Stimulated activated CD4-positive, alpha-beta T cell treated with anti-CD3 and anti-CD28 coated beads, Interleukin-12 subunit alpha, Interleukin-12 subunit beta, amount 100 ng/mL, for 24 hours (primary cell): ENCODE data around the gene ZNF777.

Experiments used
- DNase-seq, 2 experiments: peaks; one replicate each; pipeline ENCODE4 v3.0.0-alpha.2; 2020; ENCODE audit warnings: low read depth in 2 of 2

ZNF777 gene

DNA sequence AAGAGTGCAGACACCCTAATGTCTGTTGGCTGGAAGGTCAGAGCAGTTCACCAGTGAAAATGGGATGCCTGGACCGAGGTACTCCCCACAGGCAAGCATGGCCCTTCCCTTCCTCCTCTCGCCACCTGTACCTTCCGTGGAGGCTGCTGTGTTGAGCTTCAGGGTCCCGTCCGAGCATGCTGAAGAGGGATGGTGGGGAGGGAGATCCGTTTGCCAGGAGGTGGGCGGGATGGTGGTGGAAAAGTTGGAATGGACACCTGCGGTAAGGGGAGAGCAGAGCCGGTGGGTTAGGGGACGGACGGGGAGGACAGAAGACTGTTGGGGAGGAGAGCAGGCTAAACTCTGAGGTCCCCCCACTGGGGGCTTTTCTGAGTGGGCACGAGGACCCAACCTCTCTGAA is 15.9 kb upstream of the ZNF777 start:
- no peak for DNase-seq

DNA sequence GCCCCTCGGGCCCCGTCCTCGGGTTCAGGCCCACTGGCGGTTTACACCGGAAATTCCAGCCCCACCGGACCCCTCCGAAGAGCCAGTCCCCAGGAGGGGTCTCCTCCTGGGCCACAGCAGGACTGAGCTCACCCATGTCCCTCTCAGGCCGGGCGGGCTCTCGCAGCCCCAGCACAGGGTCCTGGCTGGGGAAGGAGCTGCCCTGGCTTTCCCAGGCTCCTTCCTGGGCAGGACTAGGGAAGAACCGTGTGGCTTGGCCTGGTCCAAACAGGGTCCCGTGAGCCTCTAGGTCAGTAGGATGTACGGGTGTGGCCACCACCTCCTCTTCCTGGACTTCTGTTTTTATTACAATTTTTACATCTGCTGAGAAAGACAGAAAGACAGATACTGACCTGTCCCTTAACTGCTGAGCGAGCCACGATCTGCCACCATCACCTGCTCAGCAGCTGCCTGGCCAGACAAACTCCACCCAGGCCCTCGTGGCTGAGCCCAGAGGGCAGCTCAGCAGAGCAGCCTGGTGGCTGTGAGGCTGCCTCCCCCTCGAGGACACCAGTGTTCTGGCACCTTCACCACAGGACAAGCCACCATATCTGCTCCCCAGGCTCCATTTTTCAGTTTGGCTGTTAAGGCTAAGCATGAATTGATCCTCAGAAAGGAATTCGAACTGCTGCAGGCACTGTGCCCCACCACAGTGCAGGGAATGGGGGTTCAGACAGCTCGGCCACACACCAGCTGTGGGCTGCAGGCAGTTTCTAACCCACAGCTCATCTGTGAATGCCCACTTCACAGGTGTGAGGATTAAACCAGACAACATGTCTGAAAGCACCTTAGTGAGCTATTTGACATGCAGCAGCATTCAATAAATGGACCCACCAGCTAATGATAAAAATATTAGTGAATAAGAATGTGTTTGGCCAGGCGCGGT is 14.5 kb upstream of the ZNF777 start:
- DNase-seq = no peak

DNA sequence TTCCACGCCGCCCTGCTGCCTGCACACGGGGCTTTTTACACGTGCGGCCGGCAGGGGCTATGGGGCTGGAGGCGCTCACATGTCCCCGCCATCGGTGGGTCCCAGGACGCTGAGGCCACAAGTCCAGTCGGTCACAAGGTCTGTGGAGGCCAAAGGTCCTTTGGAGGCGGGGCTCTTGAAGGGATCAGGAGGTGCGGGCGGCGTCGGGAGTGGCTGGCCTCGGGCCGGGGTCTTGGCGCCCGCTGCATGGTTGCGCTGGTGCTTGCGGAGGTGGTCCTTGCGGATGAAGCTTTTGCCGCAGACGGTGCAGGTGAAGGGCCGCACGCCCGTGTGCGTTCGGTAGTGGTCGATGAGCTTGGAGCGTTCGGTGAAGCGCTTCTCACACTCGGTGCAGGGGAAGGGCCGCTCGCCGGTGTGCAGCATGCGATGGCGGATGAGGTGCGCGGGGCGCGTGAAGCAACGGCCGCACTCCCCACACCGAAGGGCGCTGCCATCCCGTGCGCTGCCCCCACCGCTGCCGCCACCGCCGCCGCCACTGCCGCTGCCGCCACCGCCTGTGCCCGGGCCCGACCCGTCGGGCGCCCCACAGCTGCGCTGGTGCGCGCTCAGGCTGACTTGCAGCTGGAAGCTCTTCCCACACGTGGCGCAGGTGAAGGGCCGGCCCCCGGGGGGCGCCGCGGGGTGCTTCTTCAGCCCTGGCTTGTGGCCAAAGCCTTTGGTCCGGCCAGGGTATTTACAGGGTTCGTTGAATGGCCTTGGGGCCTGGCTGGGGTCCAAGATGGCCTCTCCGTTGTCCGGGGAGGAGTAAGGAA is 13.7 kb upstream of the ZNF777 start:
- DNase-seq = no peak

DNA sequence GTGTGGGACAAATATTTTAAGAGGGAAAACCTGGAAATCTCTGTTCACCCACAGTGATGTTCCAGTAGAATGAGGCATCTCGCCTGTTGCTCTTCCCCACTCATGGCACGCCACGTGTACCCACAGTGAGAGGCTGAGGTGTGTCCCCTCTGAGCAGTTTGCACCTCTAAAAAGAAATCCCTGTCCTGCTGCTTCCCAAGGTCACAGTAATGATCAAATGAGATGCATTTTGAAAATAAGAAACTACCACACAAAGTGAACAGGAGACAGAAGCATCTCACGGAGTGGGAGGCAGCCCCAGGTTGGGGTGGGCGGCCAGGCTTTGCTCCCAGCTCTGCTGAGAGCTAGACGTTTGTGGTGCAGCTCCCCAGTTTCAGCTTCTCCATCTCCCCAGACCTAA is 12.4 kb upstream of the ZNF777 start:
- no peak for DNase-seq

DNA sequence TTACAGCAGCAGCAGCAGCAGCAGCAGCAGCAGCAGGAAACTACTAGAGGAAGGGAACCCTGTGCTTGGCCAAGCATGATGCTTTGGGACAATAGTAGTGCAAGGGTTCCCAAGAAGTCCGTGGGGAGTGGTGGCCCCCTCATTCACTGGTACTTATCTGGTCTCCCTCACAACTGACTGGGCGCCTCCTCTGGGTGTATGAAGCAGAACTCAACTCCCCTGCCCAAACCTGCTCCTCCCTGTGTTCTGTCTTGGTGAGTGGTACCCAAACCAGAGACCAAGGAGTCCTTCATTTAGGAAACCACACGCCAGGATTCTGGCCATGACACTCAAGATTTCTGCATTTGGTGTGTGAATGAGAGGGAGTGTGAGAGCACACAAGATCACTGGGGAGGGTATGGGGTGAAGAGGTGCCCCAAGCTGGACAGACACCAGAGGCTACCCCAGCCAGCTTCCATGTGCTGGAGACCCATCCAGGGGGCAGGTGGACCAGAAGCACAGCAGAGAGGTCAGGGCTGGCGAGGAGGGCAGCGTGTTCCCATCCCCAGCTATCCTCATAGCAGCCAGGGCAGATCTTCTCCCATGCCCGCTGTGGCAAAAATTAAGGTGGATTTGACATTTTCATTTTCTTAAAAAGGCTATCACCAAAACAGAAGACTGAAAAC is 10.6 kb upstream of the ZNF777 start:
- no peak for DNase-seq

GRCh38 chr7:149469806-149470205 is 8.9 kb upstream of the ZNF777 start:
- DNase-seq = no peak

DNA sequence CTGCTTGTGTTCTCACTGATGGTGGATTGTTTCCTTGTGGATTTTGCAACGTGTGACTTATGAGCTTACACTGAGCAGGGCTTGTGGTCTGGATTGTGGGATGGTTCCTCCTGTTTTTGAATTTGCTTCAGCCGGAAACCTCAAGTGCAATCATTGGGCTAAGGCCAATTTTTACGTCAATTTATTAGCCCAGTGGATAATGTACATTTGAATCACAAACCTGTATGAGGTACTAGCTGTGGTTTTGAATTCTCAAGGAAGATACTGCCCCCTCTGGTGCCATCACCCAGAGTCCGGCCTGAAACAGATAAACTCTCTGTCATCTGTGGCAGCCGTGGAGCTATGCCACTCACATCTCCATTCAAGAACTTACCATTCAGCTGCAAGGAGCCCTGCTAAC is 7.3 kb upstream of the ZNF777 start:
- DNase-seq = no peak

GRCh38 chr7:149467321-149467859 is 6.5 kb upstream of the ZNF777 start:
- no peak for DNase-seq

DNA sequence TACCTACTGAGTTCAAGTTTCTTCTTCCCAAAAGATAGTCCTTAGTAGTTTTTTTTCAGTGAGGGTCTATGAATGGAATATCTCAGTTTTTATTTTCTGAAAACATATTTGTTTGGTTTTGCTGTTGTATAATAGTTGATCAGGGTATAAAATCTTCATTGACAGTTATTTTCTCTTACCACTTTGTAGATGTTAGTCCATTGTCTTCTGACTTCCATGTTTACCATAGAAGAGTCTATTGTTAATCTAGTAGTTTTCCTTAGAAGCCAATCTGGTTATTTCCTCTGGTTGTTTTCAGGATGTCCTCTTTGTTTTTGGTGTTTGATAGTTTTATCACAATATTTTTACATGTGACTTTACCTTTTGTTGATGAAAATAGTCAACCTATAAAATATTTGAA is 5.5 kb upstream of the ZNF777 start:
- DNase-seq = no peak

DNA sequence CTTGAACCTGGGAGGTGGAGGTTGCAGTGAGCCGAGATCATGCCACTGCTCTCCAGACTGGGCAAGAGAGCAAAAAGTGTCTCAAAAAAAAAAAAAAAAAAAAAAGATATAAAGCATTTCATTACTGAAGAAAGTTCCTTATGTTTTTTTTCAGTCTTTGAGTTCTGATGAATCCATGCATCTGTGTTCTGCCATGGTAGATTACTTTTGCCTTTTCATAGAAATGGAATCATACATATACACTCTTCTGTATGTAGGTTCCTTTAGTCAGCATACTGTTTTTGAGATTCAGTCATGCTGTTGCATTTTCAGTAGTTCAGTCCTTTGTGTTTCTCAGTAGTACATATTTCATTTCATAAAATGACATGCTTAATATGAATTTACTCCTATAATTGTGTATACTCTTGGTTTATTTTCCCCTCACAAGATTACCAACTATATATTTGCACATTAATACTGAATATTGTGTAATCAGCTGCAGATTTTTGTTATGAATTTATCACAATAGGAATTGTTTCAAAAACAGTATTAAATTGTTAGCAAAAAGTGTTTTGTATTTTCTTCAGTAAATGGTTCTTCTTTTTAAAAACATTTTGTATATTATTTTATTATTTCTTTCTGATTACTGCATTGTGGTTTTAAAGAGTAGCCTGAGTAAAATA is 2.8 kb upstream of the ZNF777 start:
- DNase-seq = no peak

DNA sequence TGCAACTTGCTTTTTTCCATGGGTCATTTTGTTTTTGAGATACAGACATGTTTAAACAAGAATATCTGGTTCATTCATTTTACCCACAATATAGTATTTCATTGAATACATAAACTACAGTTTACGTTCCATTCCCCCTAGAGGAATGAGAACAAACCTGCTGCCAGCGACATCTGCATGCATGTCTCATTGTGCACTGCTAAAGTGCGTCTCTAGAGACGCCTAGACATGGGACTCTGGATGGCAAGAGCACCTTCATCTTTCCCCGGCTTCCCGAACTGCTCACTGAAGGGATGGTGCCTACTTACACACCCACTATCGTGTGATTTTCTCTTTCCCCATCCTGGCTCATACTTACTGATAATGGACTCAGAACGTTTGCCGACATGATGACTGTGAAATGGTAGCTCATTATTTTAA is 1.2 kb upstream of the ZNF777 start:
- no peak for DNase-seq

- DNase-seq = peak in 1 of 2 experiments; percentile 20
Observed at GRCh38 chr7:149459540-149460452, 1.1 kb downstream of the ZNF777 start.

GRCh38 chr7:149459201-149459539 is 1.7 kb downstream of the ZNF777 start:
- no peak for DNase-seq

- no peak for DNase-seq
Observed at GRCh38 chr7:149458235-149458634, 2.6 kb downstream of the ZNF777 start.

DNA sequence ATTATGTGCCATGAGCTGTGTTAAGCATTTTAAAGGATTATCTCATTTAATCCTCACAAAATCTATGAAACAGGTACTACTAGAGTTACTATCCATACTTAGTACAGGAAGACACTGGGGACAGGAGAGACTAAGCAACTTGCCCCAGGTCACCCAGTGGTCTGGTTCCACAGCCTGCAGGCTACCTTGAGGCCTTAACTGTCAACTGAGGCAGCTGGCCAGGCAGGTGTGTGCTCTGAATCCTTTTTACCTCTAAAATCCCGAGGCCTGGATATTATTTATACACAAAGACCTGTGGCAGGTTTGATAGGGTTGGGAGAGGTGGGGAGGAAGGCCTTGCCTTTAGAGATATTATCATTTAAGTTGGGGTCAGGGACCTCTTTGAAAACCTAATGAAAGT is 3.1 kb downstream of the ZNF777 start:
- no peak for DNase-seq

GRCh38 chr7:149456506-149457421 is 4.1 kb downstream of the ZNF777 start:
- DNase-seq = no peak

DNA sequence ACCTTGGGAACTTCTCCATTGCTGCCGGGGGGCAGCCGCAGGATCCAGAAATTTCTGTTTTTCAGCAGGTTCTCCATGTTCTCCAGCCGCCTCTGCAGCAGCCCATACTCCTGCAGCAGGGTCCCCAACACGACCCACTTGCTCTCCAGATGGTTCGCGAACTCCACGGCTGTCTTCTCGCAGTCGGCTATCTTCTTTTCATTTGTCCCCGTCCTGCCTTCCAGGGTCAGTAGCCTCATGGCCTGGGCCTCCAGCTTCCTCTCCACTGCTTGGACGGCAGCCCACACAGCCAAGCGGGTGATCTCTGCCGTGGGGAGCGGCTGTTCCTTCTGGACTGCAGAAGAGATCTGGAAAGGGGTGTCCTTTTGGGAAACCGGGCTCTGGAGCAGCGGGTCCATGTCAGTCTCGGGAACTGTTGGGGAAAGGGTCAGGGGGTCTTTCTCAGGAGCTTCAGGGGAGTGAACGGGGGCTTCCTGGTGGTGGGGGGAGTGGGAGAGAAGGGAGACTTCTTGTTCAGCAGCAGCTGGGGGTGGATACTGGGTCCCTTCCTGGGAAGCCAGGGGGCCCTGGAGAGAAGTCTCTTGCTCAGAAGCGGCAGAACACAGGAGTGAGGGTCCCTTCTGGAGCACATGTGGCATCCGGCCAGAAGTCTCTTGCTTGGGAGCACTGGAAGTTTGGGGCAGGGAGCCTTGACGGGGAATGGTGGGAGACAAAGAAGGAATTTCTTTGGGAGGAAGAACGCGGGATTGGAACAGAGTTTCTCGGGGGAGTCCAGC is 5.5 kb downstream of the ZNF777 start:
- no peak for DNase-seq

DNA sequence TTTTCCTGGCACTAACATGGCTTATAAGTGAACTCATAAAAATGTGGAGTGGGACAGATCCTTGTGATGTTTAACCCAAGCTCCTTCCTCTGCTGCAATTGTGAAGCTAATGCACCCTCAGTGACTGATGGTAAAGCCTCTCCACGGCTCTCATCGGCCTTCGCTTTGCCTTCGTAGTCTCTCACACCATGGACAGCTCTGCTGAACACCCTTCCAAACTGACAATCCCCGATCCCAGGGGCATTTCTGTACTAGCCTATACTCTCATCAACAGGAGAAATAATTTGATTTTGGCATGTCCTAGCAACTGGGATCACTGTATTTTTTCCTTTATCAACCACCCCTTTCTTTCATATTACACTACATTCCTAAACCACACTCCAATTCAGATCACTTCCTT is 6.1 kb downstream of the ZNF777 start:
- no peak for DNase-seq

- no peak for DNase-seq
Observed at GRCh38 chr7:149454006-149454405, 6.9 kb downstream of the ZNF777 start.
